Endothelial cell of umbilical vein (primary cell): ENCODE results near the gene RANBP3. TPM values are rescaled to one million over a fixed set of nuclear protein-coding genes. Genes with fewer than 3 reads are reported as not detected.
"Not testable (repeated sequence)": the region's sequence is repeated elsewhere in the genome, so short reads cannot be mapped to it uniquely, and the experiment has no call there.

Experiments used
- BruUV-seq: library from RNA; stranded (reverse); fragments of 400-500 nt; replicated peaks from 2 replicates; lab custom pipeline; 2021; lab: Mats Ljungman, UMichigan
- CTCF ChIA-PET: fragments of 300-600, 350-600 bp; sonication (Branson Sonifier 250); formaldehyde crosslinking; loops from one replicate; lab custom pipeline; 2021; ENCODE audit warnings: antibody characterized with exemption, inconsistent platforms; lab: Charles Lee
- POLR2A ChIA-PET: fragments of 300-600, 350-600 bp; sonication (Branson Sonifier 250); formaldehyde crosslinking; loops from one replicate; lab custom pipeline; 2021; ENCODE audit warnings: antibody characterized with exemption, inconsistent platforms; lab: Charles Lee
- DNase-seq: peaks from one replicate; pipeline ENCODE4 v3.0.0-alpha.2; 2011; ENCODE audit warnings: low read depth, low spot score
- FAIRE-seq: peaks from 2 replicates; lab custom pipeline; 2011; peaks lifted over from hg19 to GRCh38; lab: Jason Lieb, UNC
- H2AFZ ChIP-seq: 2 replicates; pipeline ENCODE4 v1.6.0; 2012; ENCODE audit warnings: low read depth, low read length, control low read depth, inconsistent platforms
- H3K27ac ChIP-seq: 2 replicates; pipeline ENCODE4 v1.5.1; 2011; ENCODE audit warnings: low read depth, mild to moderate bottlenecking, control low read depth, low read length, moderate library complexity; ENCODE audit not compliant: insufficient read depth
- H3K27me3 ChIP-seq, 2 experiments: 2 replicates each; pipeline versions ENCODE4 v1.6.0 to v1.6.1; 2011; ENCODE audit warnings: low read length in 2 of 2, mixed read lengths in 1 of 2; ENCODE audit not compliant: control insufficient read depth in 2 of 2, insufficient read depth in 2 of 2
- H3K36me3 ChIP-seq, 2 experiments: 2 replicates in 1 of 2; 3 replicates in 1 of 2; pipeline ENCODE4 v1.5.1; 2011; ENCODE audit warnings: low read length in 2 of 2, mild to moderate bottlenecking in 1 of 2, moderate library complexity in 1 of 2; ENCODE audit not compliant: control insufficient read depth in 2 of 2, insufficient read depth in 2 of 2; ENCODE audit errors: extremely low read depth in 1 of 2
- H3K4me1 ChIP-seq: 3 replicates; pipeline ENCODE4 v1.5.1; 2011; ENCODE audit warnings: mild to moderate bottlenecking, low read length; ENCODE audit not compliant: control insufficient read depth, insufficient read depth; ENCODE audit errors: extremely low read depth
- H3K4me2 ChIP-seq: 2 replicates; pipeline ENCODE4 v1.6.1; 2011; ENCODE audit warnings: low read length, control low read depth, mixed read lengths; ENCODE audit not compliant: insufficient read depth
- H3K4me3 ChIP-seq, 3 experiments: fragments of 200-600 bp in 1 of 3; sonication (generic), shearing (Covaris generic) in 1 of 3; replicated peaks in 1 of 3; 2 replicates each; pipeline ENCODE4 v1.5.1; 2011 to 2016; ENCODE audit warnings: control low read depth in 3 of 3, low read length in 3 of 3, mild to moderate bottlenecking in 2 of 3, inconsistent platforms in 1 of 3, low read depth in 1 of 3, moderate library complexity in 1 of 3; ENCODE audit not compliant: insufficient read depth in 1 of 3
- H3K79me2 ChIP-seq: 2 replicates; pipeline ENCODE4 v1.6.0; 2012; ENCODE audit warnings: low read length, inconsistent platforms; ENCODE audit not compliant: control insufficient read depth, insufficient read depth
- H3K9ac ChIP-seq: replicated peaks from 2 replicates; pipeline ENCODE3; 2011; ENCODE audit warnings: low read length, control low read depth; ENCODE audit not compliant: insufficient read depth; ENCODE audit errors: extremely low read depth
- H3K9me1 ChIP-seq: replicated peaks from 3 replicates; pipeline ENCODE4 v1.6.0; 2011; ENCODE audit warnings: mild to moderate bottlenecking, low read length; ENCODE audit not compliant: control insufficient read depth, insufficient read depth; ENCODE audit errors: extremely low read depth
- H3K9me3 ChIP-seq: replicated peaks from 2 replicates; pipeline ENCODE4 v1.5.1; 2012; ENCODE audit warnings: low read length, inconsistent platforms; ENCODE audit not compliant: control insufficient read depth, insufficient read depth
- H4K20me1 ChIP-seq: replicated peaks from 2 replicates; pipeline ENCODE3; 2011; ENCODE audit warnings: mild to moderate bottlenecking, low read length; ENCODE audit not compliant: control insufficient read depth, insufficient read depth; ENCODE audit errors: extremely low read depth
- EZH2 ChIP-seq: IDR thresholded peaks from 2 replicates; pipeline ENCODE4 v1.6.1; 2012; ENCODE audit warnings: borderline replicate concordance, low read depth, mild to moderate bottlenecking, moderate library complexity, low read length, inconsistent platforms; ENCODE audit not compliant: severe bottlenecking
- FOS ChIP-seq: IDR thresholded peaks from 2 replicates; pipeline ENCODE4 v1.6.1; 2011; ENCODE audit warnings: mild to moderate bottlenecking, low read length, moderate library complexity, borderline replicate concordance; ENCODE audit not compliant: insufficient read depth
- GATA2 ChIP-seq: IDR thresholded peaks from 2 replicates; pipeline ENCODE4 v1.7.0; 2011; ENCODE audit warnings: low read depth, mild to moderate bottlenecking, moderate library complexity, mixed read lengths, low read length; ENCODE audit not compliant: insufficient read length, insufficient read depth
- JUN ChIP-seq: IDR thresholded peaks from 2 replicates; pipeline ENCODE4 v1.6.1; 2011; ENCODE audit warnings: borderline replicate concordance, low read depth; ENCODE audit not compliant: insufficient read length, insufficient read depth
- MAX ChIP-seq: IDR thresholded peaks from 2 replicates; pipeline ENCODE4 v1.6.1; 2011; ENCODE audit not compliant: insufficient read depth, insufficient read length
- MYC ChIP-seq: IDR thresholded peaks from one replicate; pipeline ENCODE4 v1.6.1; 2011; ENCODE audit warnings: mild to moderate bottlenecking, low read depth, low read length
- POLR2A ChIP-seq: IDR thresholded peaks from 2 replicates; pipeline ENCODE4 v1.6.1; 2012; ENCODE audit warnings: low read depth, mild to moderate bottlenecking, control low read depth, low read length
- POLR2AphosphoS5 ChIP-seq: IDR thresholded peaks from 2 replicates; pipeline ENCODE4 v1.6.1; 2012; ENCODE audit warnings: low read depth, mild to moderate bottlenecking, control low read depth, low read length, moderate library complexity; ENCODE audit not compliant: insufficient read depth
- dilution Hi-C: fragments of 300-500 bp; cut with MboI; formaldehyde crosslinking; loops from one replicate; pipeline ENCODE4 v1.15.0; 2019; ENCODE audit warnings: low sequenced_read_pairs; ENCODE audit not compliant: extremely low pct_ligation_motif_present
- intact Hi-C: fragments of 100-400 bp; cut with micrococcal nuclease; formaldehyde crosslinking; loops from one replicate; pipeline ENCODE4 v1.10.0; 2022
- polyA plus RNA-seq, 4 experiments: library from polyadenylated mRNA; depleted of rRNA in 3 of 4; stranded (reverse) in 3 of 4; unstranded in 1 of 4; fragments of >200 nt; gene quantifications; 2 replicates each; pipeline versions ENCODE4 v1.2.1 to v1.2.3, GENCODE V29; 2011 to 2012; ENCODE audit warnings: missing spikeins in 1 of 4
- total RNA-seq: library from RNA; stranded (reverse); gene quantifications from 2 replicates; pipeline ENCODE4 v1.2.3, GENCODE V29; 2021
- TF ChIP-seq, protein P1 (sequence below), 2 donors: IDR thresholded peaks; 1 replicate in 1 of 2; 2 replicates in 1 of 2; pipeline ENCODE4 v1.5.1; 2011; ENCODE audit warnings: low read length in 2 of 2, mild to moderate bottlenecking in 2 of 2, moderate library complexity in 2 of 2, control low read depth in 1 of 2, inconsistent platforms in 1 of 2, low read depth in 1 of 2; ENCODE audit not compliant: insufficient read depth in 1 of 2; ENCODE audit errors: extremely low read depth in 1 of 2

Gene RANBP3
- total and polyA plus RNA-seq, 2 donors (not counting 3 experiments of a cell fraction or from before 2014, with no cell fraction given) = 72.3 to 85.3 TPM

- BruUV-seq = no TSS peak
- no peak overlapping the region for H3K4me3 ChIP-seq
- TF ChIP-seq POLR2AphosphoS5 (no peak), GATA2 (no peak), JUN (no peak), MAX (no peak), EZH2 (no peak), POLR2A (no peak), MYC (no peak), FOS (no peak)
- TF ChIP-seq, protein P1, sequence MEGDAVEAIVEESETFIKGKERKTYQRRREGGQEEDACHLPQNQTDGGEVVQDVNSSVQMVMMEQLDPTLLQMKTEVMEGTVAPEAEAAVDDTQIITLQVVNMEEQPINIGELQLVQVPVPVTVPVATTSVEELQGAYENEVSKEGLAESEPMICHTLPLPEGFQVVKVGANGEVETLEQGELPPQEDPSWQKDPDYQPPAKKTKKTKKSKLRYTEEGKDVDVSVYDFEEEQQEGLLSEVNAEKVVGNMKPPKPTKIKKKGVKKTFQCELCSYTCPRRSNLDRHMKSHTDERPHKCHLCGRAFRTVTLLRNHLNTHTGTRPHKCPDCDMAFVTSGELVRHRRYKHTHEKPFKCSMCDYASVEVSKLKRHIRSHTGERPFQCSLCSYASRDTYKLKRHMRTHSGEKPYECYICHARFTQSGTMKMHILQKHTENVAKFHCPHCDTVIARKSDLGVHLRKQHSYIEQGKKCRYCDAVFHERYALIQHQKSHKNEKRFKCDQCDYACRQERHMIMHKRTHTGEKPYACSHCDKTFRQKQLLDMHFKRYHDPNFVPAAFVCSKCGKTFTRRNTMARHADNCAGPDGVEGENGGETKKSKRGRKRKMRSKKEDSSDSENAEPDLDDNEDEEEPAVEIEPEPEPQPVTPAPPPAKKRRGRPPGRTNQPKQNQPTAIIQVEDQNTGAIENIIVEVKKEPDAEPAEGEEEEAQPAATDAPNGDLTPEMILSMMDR (IDR thresholded peaks at IDR 0.05; ENCODE audit: extremely low read depth in 1 of 2, insufficient read depth in 1 of 2, low read depth in 1 of 2, low read length in 2 of 2) = no peak
- no peak overlapping the region for H2AFZ ChIP-seq
- H3K9ac ChIP-seq = no peak overlapping the region
- no peak overlapping the region for H3K27ac ChIP-seq
- ChIA-PET POLR2A (no interaction called here), CTCF (interaction anchor here (5.0 kb wide), 1 partner anchor 85 kb away, joined by 76 read pairs; the partner anchor contains the start of gene NRTN)
- no peaks in the 10 kb centered on the region for H4K20me1 ChIP-seq
- dilution Hi-C loops = no loop called here
- H3K27me3 ChIP-seq = no peaks in the 10 kb centered on the region
- intact Hi-C loops = loop anchor here (5.0 kb wide), 1 partner anchor 42 kb away; no protein-coding TSS in a partner anchor
- H3K4me2 ChIP-seq = no peak overlapping the region
- no peaks in the 10 kb centered on the region for H3K36me3 ChIP-seq
- H3K9me3 ChIP-seq = no peaks in the 10 kb centered on the region
- H3K4me1 ChIP-seq = peaks cover 6% of the 10 kb centered on the region
- FAIRE-seq (no peak), DNase-seq (no peak)
- H3K79me2 ChIP-seq = no peaks in the 10 kb centered on the region
- no peaks in the 10 kb centered on the region for H3K9me1 ChIP-seq
Observed at GRCh38 chr19:5889288-5889971, 88.5 kb downstream of the RANBP3 start.

DNA sequence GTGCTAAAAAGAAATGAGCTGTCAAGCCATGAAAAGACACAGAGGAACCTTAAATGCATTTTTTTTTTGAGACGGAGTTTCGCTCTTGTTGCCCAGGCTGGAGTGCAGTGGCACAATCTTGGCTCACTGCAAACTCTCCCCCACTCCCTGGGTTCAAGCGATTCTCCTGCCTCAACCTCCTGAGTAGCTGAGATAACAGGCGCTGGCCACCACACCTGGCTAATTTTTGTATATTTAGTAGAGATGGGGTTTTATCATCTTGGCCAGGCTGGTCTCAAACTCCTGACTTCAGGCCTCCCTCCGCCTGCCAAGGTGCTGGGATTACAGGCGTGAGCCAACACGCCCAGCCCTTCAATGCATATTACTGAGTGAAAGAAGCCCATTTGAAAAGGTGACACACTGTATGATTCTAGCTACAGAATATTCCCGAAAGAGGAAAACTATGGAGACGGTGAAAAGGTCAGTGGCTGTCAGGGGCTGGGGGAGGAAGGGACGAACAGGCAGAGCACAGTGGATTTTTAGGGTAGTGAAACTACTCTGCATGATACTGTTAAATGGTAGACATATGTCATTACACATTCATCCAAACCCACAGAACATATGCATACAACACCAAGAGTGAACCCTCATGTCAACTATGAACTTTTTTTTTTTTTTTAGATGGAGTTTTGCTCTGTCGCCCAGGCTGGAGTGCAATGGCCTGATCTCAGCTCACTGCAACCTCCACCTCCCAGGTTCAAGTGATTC is 93.7 kb downstream of the RANBP3 start:
- DNase-seq, H3K4me3 ChIP-seq, H3K9me1 ChIP-seq, H3K9me3 ChIP-seq, H3K9ac ChIP-seq, H2AFZ ChIP-seq, dilution Hi-C loops, H3K36me3 ChIP-seq, POLR2A ChIA-PET, H4K20me1 ChIP-seq, FAIRE-seq, H3K27me3 ChIP-seq, H3K4me1 ChIP-seq, BruUV-seq, H3K79me2 ChIP-seq, H3K27ac ChIP-seq, H3K4me2 ChIP-seq, intact Hi-C loops: not testable (repeated sequence)
- CTCF ChIA-PET = interaction anchor here (3.2 kb wide), 1 partner anchor 80 kb away, joined by 19 read pairs; the partner anchor contains the start of gene NRTN
